ENCODE measurements around the gene POC1B.

DNA sequence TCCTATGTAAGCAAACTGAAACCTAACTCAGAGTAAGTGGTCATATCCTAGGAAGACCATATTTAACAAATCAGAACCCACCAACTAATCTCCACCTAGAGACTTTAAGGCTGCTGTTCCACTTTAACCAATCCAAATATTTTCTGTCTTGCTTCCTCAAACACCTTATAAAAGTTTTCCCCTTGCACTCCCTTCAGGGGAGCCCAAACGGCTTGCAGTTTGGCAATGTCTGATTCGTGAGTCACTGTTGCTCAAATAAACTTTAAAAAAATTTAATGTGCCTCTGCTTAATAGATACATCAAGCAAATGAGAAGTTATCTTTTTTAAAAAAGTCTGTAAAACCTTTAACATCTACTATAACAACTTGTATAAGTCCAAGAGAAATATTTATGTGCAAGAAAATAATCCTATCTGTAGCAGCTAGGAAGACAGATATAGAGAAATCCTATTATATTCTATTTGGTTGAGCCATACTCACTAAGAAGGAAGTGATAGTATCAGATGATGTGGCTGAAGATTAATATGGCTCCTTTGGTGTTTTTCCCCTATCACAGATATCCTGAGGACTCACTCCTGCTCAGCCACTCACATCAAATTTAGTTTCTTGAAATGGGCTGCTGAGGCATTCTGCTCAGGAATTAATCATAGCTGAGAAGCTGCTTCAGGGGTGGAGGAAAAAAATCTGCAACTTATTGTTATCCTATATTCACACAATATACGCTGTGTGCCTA, 108.4 kb downstream of the POC1B start:
- no peak for TF ChIP-seq POLR2A (IDR thresholded peaks at IDR 0.05)
- TF ChIP-seq CTCF (IDR thresholded peaks at IDR 0.05): no peak
